ENCODE data around the gene BAHCC1.

Gene BAHCC1

GRCh38 chr17:81431545-81432482 is 36.6 kb downstream of the BAHCC1 start:
- Histone ChIP-seq H3K27ac (ENCODE audit: low read depth, low read length) (no peak overlapping the region), H3K79me2 (ENCODE audit: control insufficient read depth, insufficient read depth, low read length, unreplicated experiment) (no peaks in the 10 kb centered on the region), H3K4me1 (ENCODE audit: control insufficient read depth, insufficient read depth, low read length, unreplicated experiment) (peaks cover 25% of the 10 kb centered on the region), H2AFZ (ENCODE audit: low read length, unreplicated experiment) (no peak overlapping the region), H3K27me3 (ENCODE audit: insufficient read depth, low read length) (no peaks in the 10 kb centered on the region), H3K4me3 (ENCODE audit: low read depth, low read length) (no peak overlapping the region), H3K36me3 (ENCODE audit: insufficient read depth, low read length) (no peaks in the 10 kb centered on the region)

DNA sequence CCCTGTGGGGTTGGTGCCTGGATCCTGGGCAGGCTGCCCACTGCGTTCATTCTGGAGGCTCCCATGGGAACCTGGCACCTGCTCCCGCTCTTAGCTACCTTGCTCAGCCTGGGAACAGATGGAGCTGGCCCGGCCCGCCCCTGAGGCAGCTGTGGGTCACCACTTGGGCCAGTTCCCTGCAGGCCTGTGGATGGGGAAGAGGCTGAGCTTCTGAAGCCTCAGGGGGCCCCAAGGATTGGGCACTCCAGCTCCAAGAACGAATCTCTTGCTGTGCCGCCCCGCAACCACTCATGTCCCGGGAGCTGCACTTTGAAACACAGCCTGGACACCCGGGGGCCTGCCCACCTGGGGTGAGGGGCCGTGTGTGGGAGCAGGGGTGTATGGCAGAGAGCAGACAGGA is 37.7 kb downstream of the BAHCC1 start:
- Histone ChIP-seq H3K4me3 (ENCODE audit: low read depth, low read length) (no peak overlapping the region), H3K79me2 (ENCODE audit: control insufficient read depth, insufficient read depth, low read length, unreplicated experiment) (no peaks in the 10 kb centered on the region), H3K27me3 (ENCODE audit: insufficient read depth, low read length) (no peaks in the 10 kb centered on the region), H3K36me3 (ENCODE audit: insufficient read depth, low read length) (no peaks in the 10 kb centered on the region), H2AFZ (ENCODE audit: low read length, unreplicated experiment) (no peak overlapping the region), H3K4me1 (ENCODE audit: control insufficient read depth, insufficient read depth, low read length, unreplicated experiment) (peaks cover 33% of the 10 kb centered on the region), H3K27ac (ENCODE audit: low read depth, low read length) (no peak overlapping the region)

DNA sequence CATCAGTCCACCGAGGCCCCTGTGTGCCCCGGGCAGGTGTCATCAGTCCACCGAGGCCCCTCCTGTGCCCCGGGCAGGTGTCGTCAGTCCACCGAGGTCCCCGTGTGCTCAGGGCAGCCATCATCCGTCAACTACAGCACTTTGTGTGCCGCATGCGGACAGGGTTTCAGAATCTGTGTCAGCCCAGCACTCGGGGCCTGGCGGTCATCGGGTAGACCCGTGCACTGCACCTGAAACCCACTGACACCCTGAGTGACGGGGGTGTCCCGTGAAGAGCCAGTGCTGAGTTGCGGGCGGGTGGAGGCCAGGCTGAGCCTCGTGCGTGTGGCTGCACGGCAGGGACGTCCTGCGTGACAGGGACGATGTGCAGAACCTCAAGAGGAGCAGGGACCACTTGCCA is 38.4 kb downstream of the BAHCC1 start:
- H3K4me1 ChIP-seq (ENCODE audit: control insufficient read depth, insufficient read depth, low read length, unreplicated experiment) = peaks cover 32% of the 10 kb centered on the region
- H3K36me3 ChIP-seq (ENCODE audit: insufficient read depth, low read length) = no peaks in the 10 kb centered on the region
- no peak overlapping the region for H3K27ac ChIP-seq (ENCODE audit: low read depth, low read length)
- no peak overlapping the region for H3K4me3 ChIP-seq (ENCODE audit: low read depth, low read length)
- no peaks in the 10 kb centered on the region for H3K79me2 ChIP-seq (ENCODE audit: control insufficient read depth, insufficient read depth, low read length, unreplicated experiment)
- H3K27me3 ChIP-seq (ENCODE audit: insufficient read depth, low read length) = no peaks in the 10 kb centered on the region
- H2AFZ ChIP-seq (ENCODE audit: low read length, unreplicated experiment) = no peak overlapping the region

DNA sequence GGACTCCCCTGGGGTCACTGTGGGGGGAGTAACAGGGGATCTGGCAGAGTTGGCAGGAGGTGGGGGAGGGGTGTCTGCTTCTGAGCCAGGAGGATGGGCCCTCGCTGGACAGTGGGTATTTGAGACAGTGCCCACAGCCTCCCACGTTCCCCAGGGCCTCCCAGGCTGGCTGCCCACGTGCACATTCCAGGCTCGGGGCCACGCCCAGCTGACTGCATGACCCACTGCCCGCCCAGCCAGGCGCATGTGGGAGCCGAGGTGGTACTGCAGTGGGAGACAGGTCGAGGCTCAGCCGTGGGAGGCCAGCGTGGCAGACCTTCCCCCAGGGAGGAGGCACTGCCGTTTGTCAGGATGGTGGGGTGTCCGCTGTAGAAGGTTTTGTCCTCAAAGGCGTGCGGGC is 38.8 kb downstream of the BAHCC1 start:
- Histone ChIP-seq H3K27me3 (ENCODE audit: insufficient read depth, low read length) (no peaks in the 10 kb centered on the region), H3K4me3 (ENCODE audit: low read depth, low read length) (no peak overlapping the region), H3K27ac (ENCODE audit: low read depth, low read length) (no peak overlapping the region), H2AFZ (ENCODE audit: low read length, unreplicated experiment) (no peak overlapping the region), H3K79me2 (ENCODE audit: control insufficient read depth, insufficient read depth, low read length, unreplicated experiment) (no peaks in the 10 kb centered on the region), H3K36me3 (ENCODE audit: insufficient read depth, low read length) (no peaks in the 10 kb centered on the region), H3K4me1 (ENCODE audit: control insufficient read depth, insufficient read depth, low read length, unreplicated experiment) (peaks cover 28% of the 10 kb centered on the region)

DNA sequence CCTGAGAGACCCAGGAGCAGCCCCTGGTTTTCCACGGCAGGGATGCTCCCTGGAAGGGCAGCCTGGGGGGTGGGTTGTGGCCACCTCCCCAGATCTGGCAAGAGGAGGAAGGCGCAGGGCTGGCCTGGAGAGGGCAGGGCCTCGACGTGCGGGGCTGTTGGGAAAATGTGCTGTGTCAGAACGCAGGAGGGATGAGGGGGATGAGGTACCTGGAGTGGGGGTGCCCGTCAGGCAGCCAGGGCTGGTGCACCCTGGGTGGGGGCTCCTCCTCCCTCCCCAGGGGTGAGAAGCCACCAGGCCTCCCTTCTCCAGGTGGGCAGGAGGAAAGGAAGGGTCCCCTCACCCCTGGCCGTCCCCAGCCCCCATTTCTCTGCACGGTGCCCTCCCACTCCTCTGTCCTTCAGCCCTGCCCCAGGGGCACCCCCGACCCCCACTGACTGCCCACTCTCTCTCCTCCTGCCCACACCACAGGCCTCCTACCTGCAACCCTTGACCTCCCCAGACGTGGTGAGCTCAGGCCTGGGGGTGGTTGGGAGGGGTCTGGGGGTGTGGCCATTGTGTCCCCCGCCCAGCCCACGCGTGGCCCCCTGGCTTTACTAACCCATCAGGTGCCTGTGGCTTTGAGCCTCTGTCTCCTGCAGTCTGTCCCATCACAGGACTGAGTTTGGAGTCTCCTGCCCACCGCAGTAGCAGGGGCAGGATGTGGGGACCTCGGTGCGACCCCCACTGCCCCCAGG is 39.6 kb downstream of the BAHCC1 start:
- Histone ChIP-seq H3K79me2 (ENCODE audit: control insufficient read depth, insufficient read depth, low read length, unreplicated experiment) (no peaks in the 10 kb centered on the region), H3K27ac (ENCODE audit: low read depth, low read length) (no peak overlapping the region), H3K27me3 (ENCODE audit: insufficient read depth, low read length) (no peaks in the 10 kb centered on the region), H3K4me1 (ENCODE audit: control insufficient read depth, insufficient read depth, low read length, unreplicated experiment) (peaks cover 22% of the 10 kb centered on the region), H3K4me3 (ENCODE audit: low read depth, low read length) (no peak overlapping the region), H2AFZ (ENCODE audit: low read length, unreplicated experiment) (no peak overlapping the region), H3K36me3 (ENCODE audit: insufficient read depth, low read length) (no peaks in the 10 kb centered on the region)

GRCh38 chr17:81435652-81436293 is 40.5 kb downstream of the BAHCC1 start:
- H3K79me2 ChIP-seq (ENCODE audit: control insufficient read depth, insufficient read depth, low read length, unreplicated experiment) = no peaks in the 10 kb centered on the region
- no peak overlapping the region for H3K27ac ChIP-seq (ENCODE audit: low read depth, low read length)
- no peak overlapping the region for H2AFZ ChIP-seq (ENCODE audit: low read length, unreplicated experiment)
- no peak overlapping the region for H3K4me3 ChIP-seq (ENCODE audit: low read depth, low read length)
- peaks cover 20% of the 10 kb centered on the region for H3K4me1 ChIP-seq (ENCODE audit: control insufficient read depth, insufficient read depth, low read length, unreplicated experiment)
- H3K27me3 ChIP-seq (ENCODE audit: insufficient read depth, low read length) = no peaks in the 10 kb centered on the region
- no peaks in the 10 kb centered on the region for H3K36me3 ChIP-seq (ENCODE audit: insufficient read depth, low read length)

DNA sequence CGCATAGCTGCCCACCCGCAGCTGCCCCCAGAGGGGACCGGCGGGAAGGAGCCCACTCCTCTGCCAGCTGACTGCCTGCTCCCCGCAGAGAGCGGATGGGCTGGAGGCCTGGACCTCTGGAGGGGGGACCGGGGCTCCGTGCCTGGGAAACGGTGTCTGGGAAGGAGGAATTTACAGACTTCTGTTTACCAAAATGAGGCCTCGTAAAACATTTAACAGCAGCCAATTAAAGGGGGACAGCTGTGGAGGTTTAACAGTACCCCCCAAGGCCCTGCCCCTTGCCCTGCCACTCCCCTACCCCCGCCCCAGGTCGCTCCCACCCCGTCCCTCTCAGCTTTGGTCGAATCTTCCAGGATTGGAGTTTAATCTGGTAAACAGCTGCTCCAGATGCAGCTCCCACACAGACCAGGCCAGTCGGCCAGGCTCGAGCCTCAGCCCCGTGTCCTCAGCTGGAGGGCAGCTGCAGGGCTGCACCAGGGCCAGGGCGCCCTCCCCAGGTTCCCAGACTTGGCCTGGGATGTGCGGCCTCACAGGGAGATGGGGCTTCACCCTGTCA is 41.1 kb downstream of the BAHCC1 start:
- no peaks in the 10 kb centered on the region for H3K27me3 ChIP-seq (ENCODE audit: insufficient read depth, low read length)
- H2AFZ ChIP-seq (ENCODE audit: low read length, unreplicated experiment) = no peak overlapping the region
- no peaks in the 10 kb centered on the region for H3K36me3 ChIP-seq (ENCODE audit: insufficient read depth, low read length)
- no peak overlapping the region for H3K27ac ChIP-seq (ENCODE audit: low read depth, low read length)
- H3K4me1 ChIP-seq (ENCODE audit: control insufficient read depth, insufficient read depth, low read length, unreplicated experiment) = peaks cover 20% of the 10 kb centered on the region
- H3K4me3 ChIP-seq (ENCODE audit: low read depth, low read length) = no peak overlapping the region
- H3K79me2 ChIP-seq (ENCODE audit: control insufficient read depth, insufficient read depth, low read length, unreplicated experiment) = no peaks in the 10 kb centered on the region

GRCh38 chr17:81437191-81437651 is 42.0 kb downstream of the BAHCC1 start:
- no peaks in the 10 kb centered on the region for H3K79me2 ChIP-seq (ENCODE audit: control insufficient read depth, insufficient read depth, low read length, unreplicated experiment)
- no peaks in the 10 kb centered on the region for H3K27me3 ChIP-seq (ENCODE audit: insufficient read depth, low read length)
- no peak overlapping the region for H3K4me3 ChIP-seq (ENCODE audit: low read depth, low read length)
- H2AFZ ChIP-seq (ENCODE audit: low read length, unreplicated experiment) = no peak overlapping the region
- H3K4me1 ChIP-seq (ENCODE audit: control insufficient read depth, insufficient read depth, low read length, unreplicated experiment) = peaks cover 20% of the 10 kb centered on the region
- no peak overlapping the region for H3K27ac ChIP-seq (ENCODE audit: low read depth, low read length)
- H3K36me3 ChIP-seq (ENCODE audit: insufficient read depth, low read length) = no peaks in the 10 kb centered on the region

GRCh38 chr17:81438007-81438659 is 42.9 kb downstream of the BAHCC1 start:
- Histone ChIP-seq H3K27me3 (ENCODE audit: insufficient read depth, low read length) (no peaks in the 10 kb centered on the region), H3K79me2 (ENCODE audit: control insufficient read depth, insufficient read depth, low read length, unreplicated experiment) (no peaks in the 10 kb centered on the region), H3K27ac (ENCODE audit: low read depth, low read length) (no peak overlapping the region), H3K36me3 (ENCODE audit: insufficient read depth, low read length) (no peaks in the 10 kb centered on the region), H3K4me1 (ENCODE audit: control insufficient read depth, insufficient read depth, low read length, unreplicated experiment) (peaks cover 20% of the 10 kb centered on the region), H3K4me3 (ENCODE audit: low read depth, low read length) (no peak overlapping the region), H2AFZ (ENCODE audit: low read length, unreplicated experiment) (no peak overlapping the region)

GRCh38 chr17:81438688-81439087 is 43.4 kb downstream of the BAHCC1 start:
- H2AFZ ChIP-seq (ENCODE audit: low read length, unreplicated experiment) = no peak overlapping the region
- H3K36me3 ChIP-seq (ENCODE audit: insufficient read depth, low read length) = no peaks in the 10 kb centered on the region
- H3K79me2 ChIP-seq (ENCODE audit: control insufficient read depth, insufficient read depth, low read length, unreplicated experiment) = no peaks in the 10 kb centered on the region
- peaks cover 18% of the 10 kb centered on the region for H3K4me1 ChIP-seq (ENCODE audit: control insufficient read depth, insufficient read depth, low read length, unreplicated experiment)
- H3K27me3 ChIP-seq (ENCODE audit: insufficient read depth, low read length) = no peaks in the 10 kb centered on the region
- no peak overlapping the region for H3K27ac ChIP-seq (ENCODE audit: low read depth, low read length)
- no peak overlapping the region for H3K4me3 ChIP-seq (ENCODE audit: low read depth, low read length)
